ENCODE measurements around the gene ZSCAN20. TPM values are rescaled to one million over a fixed set of nuclear protein-coding genes. Genes with fewer than 3 reads are reported as not detected.

Gene ZSCAN20
- total and polyA plus RNA-seq, 7 donors, result 0.69 to 8.2 (median 5.8) TPM

DNA sequence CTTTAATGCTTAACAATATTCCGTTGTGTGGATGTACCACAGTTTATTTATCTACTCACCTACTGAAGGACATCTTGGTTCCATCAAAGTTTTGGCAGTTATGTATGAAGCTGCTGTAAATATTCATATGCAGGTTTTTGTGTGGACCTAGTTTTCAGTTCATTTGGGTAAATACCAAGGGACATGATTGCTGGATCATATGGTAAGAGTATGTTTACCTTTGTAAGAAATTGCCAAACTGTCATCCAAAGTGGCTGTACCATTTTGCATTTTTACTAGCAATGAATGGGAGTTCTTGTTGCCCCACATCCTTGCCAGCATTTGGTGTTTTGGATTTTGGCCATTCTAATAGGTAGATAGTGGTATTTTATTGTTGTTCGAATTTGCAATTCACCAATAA, 10.0 kb downstream of the ZSCAN20 start:
- H3K4me3 ChIP-seq, result no peak overlapping the region
- H3K36me3 ChIP-seq, result peaks cover 5 to 52% (median 23%) of the 10 kb centered on the region in 4 donors
- H3K27me3 ChIP-seq, result no peaks in the 10 kb centered on the region
- intact Hi-C loops (cut with DNase I), result loop anchor here (10.0 kb wide), 1 partner anchor 1968 kb away; no protein-coding TSS in a partner anchor
- DNase-seq, result no peak
- H3K9me3 ChIP-seq, result peaks cover 0 to 2% (median 0%) of the 10 kb centered on the region in 4 donors
- H3K27ac ChIP-seq, result no peak overlapping the region
- TF ChIP-seq POLR2AphosphoS5 (IDR thresholded peaks at IDR 0.05) (no peak), EP300 (IDR thresholded peaks at IDR 0.05) (no peak)
- TF ChIP-seq, protein P1, sequence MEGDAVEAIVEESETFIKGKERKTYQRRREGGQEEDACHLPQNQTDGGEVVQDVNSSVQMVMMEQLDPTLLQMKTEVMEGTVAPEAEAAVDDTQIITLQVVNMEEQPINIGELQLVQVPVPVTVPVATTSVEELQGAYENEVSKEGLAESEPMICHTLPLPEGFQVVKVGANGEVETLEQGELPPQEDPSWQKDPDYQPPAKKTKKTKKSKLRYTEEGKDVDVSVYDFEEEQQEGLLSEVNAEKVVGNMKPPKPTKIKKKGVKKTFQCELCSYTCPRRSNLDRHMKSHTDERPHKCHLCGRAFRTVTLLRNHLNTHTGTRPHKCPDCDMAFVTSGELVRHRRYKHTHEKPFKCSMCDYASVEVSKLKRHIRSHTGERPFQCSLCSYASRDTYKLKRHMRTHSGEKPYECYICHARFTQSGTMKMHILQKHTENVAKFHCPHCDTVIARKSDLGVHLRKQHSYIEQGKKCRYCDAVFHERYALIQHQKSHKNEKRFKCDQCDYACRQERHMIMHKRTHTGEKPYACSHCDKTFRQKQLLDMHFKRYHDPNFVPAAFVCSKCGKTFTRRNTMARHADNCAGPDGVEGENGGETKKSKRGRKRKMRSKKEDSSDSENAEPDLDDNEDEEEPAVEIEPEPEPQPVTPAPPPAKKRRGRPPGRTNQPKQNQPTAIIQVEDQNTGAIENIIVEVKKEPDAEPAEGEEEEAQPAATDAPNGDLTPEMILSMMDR (IDR thresholded peaks at IDR 0.05), result no peak
- 96% methylated on average over 2 of the region's 2 CpGs for WGBS, 2 donors
- H3K4me1 ChIP-seq, result no peaks in the 10 kb centered on the region

DNA sequence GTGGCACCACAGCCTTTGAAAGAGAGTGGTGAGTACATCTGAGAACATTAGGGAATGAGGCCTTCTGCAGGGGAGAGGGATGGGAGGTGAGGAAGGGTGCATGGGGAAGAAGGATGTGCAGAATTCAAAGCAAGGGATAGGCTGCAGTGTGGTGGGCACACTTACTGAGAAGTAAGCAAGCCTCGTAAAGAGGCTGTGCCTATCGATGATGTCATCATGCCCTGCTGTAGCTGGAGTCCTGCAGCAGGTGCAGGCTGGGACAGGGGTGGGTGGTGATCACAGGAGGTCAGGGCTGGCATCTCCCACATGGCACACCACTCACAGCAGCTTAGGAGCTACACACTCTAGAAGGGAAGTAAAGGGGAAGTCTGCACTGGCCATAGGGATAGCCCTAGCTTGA, 16.2 kb downstream of the ZSCAN20 start:
- Histone ChIP-seq H3K27me3 (no peaks in the 10 kb centered on the region), H3K4me1 (no peaks in the 10 kb centered on the region), H3K36me3 (peaks cover 30 to 82% (median 59%) of the 10 kb centered on the region in 4 donors), H3K27ac (no peak overlapping the region), H3K4me3 (no peak overlapping the region), H3K9me3 (peaks cover 0 to 7% (median 4%) of the 10 kb centered on the region in 4 donors)
- 95% methylated on average over 2 of the region's 2 CpGs for WGBS, 2 donors
- DNase-seq, result no peak
- TF ChIP-seq POLR2AphosphoS5 (IDR thresholded peaks at IDR 0.05) (no peak), EP300 (IDR thresholded peaks at IDR 0.05) (no peak), POLR2A (IDR thresholded peaks at IDR 0.05) (no peak)
- TF ChIP-seq, protein P1 (IDR thresholded peaks at IDR 0.05), result no peak
- intact Hi-C loops (cut with DNase I), result loop anchor here (10.0 kb wide), 1 partner anchor 1974 kb away; no protein-coding TSS in a partner anchor

DNA sequence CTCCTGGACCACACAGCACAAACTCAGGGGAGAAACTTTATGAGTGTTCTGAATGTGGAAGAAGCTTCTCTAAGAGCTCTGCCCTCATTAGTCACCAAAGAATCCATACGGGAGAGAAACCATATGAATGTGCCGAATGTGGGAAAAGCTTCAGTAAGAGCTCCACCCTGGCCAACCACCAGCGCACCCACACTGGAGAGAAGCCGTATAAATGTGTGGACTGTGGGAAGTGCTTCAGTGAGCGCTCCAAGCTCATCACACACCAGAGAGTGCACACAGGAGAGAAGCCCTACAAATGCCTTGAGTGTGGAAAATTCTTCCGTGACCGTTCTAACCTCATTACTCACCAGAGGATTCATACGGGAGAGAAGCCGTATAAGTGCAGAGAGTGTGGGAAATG, 22.5 kb downstream of the ZSCAN20 start:
- 96 to 98% methylated on average over 9 of the region's 9 CpGs for WGBS, 2 donors

DNA sequence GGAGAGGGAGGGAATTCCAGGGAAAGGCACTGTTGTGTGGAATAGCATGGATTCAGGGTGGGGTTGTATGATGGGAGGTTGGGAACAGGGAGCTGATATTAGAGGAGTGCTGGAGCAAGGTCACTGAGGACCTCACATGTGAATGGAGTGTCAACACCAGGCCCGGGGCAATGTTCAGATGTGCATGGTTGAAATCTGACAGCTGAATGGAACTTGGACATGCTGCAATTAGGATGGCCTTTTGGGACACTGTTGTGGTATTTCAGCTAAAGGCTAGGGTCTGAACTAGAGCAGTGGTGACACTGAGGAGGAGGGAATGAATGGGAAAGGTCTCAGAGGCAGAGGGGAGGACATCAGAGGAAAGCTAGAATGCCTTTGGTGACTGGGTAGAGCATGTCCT, 25.0 kb downstream of the ZSCAN20 start:
- DNase-seq, result no peak
- TF ChIP-seq EP300 (IDR thresholded peaks at IDR 0.05), result no peak
- Histone ChIP-seq H3K27ac (no peak overlapping the region), H3K9me3 (peaks cover 26 to 38% (median 28%) of the 10 kb centered on the region in 4 donors), H3K4me1 (no peaks in the 10 kb centered on the region), H3K36me3 (peaks cover 18 to 40% (median 34%) of the 10 kb centered on the region in 4 donors), H3K27me3 (no peaks in the 10 kb centered on the region), H3K4me3 (no peak overlapping the region)
- intact Hi-C loops (cut with DNase I), result no loop called here
- WGBS, 2 donors, result 95 to 99% methylated on average over 1 of the region's 1 CpG

More for the DNA sequence above, 22.5 kb downstream of the ZSCAN20 start:
- H3K4me3 ChIP-seq, result no peak overlapping the region
- no peaks in the 10 kb centered on the region for H3K4me1 ChIP-seq
- peaks cover 33 to 65% (median 56%) of the 10 kb centered on the region in 4 donors for H3K36me3 ChIP-seq
- H3K27ac ChIP-seq, result no peak overlapping the region
- intact Hi-C loops (cut with DNase I), result no loop called here
- H3K27me3 ChIP-seq, result no peaks in the 10 kb centered on the region
- DNase-seq, result no peak
- H3K9me3 ChIP-seq, result peaks cover 26 to 38% (median 28%) of the 10 kb centered on the region in 4 donors
- TF ChIP-seq, protein P1 (IDR thresholded peaks at IDR 0.05), result no peak
- TF ChIP-seq POLR2A (IDR thresholded peaks at IDR 0.05) (no peak), POLR2AphosphoS5 (IDR thresholded peaks at IDR 0.05) (no peak), EP300 (IDR thresholded peaks at IDR 0.05) (no peak)

DNA sequence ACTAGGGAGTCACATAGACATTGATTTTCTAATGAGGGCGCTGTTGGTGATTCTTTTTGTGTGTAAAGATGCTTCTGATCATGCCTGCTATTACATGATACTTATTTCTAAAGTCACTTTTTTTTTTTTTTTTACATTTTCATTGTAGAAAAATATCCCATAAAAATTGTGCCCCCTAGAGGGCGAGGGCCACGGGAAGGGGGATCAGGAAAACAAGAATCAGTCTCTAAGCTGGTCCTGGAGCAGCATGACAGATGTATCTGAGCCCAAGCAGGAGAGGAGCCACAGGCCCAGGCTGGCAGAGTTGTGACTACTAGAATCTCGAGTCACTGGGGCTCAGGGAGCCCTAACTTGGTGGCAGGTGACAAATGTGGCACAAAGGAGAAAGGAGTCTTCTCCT, 28.1 kb downstream of the ZSCAN20 start:
- no peak overlapping the region for H3K4me3 ChIP-seq
- H3K27me3 ChIP-seq, result no peaks in the 10 kb centered on the region
- H3K36me3 ChIP-seq, result peaks cover 0 to 9% (median 6%) of the 10 kb centered on the region in 4 donors
- peaks cover 6 to 14% (median 13%) of the 10 kb centered on the region in 4 donors for H3K9me3 ChIP-seq
- intact Hi-C loops (cut with DNase I), result no loop called here
- 70 to 74% methylated on average over 4 of the region's 4 CpGs for WGBS, 2 donors
- TF ChIP-seq POLR2AphosphoS5 (IDR thresholded peaks at IDR 0.05), result no peak
- TF ChIP-seq, protein P1 (IDR thresholded peaks at IDR 0.05), result no peak
- no peak for TF ChIP-seq POLR2A (IDR thresholded peaks at IDR 0.05)
- TF ChIP-seq EP300 (IDR thresholded peaks at IDR 0.05), result no peak
- no peaks in the 10 kb centered on the region for H3K4me1 ChIP-seq
- DNase-seq, result no peak
- H3K27ac ChIP-seq, result no peak overlapping the region
